IMR-90 (cell line): ENCODE data around the gene GIPC3.

Source experiments
- BHLHE40 ChIP-seq: fragments of 150-350 bp; IDR thresholded peaks from 2 replicates; pipeline ENCODE4 v1.6.1; 2016; ENCODE audit warnings: mild to moderate bottlenecking, low read depth, low read length
- CHD1 ChIP-seq: IDR thresholded peaks from 2 replicates; pipeline ENCODE4 v1.6.1; 2012; ENCODE audit warnings: low read depth, low read length, improper control_type of control experiment
- MAFK ChIP-seq: IDR thresholded peaks from 2 replicates; pipeline ENCODE4 v1.6.1; 2012; ENCODE audit warnings: low read depth, low read length, improper control_type of control experiment
- POLR2A ChIP-seq: IDR thresholded peaks from 2 replicates; pipeline ENCODE4 v1.6.1; 2012; ENCODE audit warnings: mild to moderate bottlenecking, low read depth, low read length
- RAD21 ChIP-seq: IDR thresholded peaks from 2 replicates; pipeline ENCODE4 v1.6.1; 2012; ENCODE audit warnings: low read length, improper control_type of control experiment
- SMC3 ChIP-seq: fragments of 150-350 bp; IDR thresholded peaks from 2 replicates; pipeline ENCODE4 v1.6.1; 2016; ENCODE audit warnings: low read depth, mild to moderate bottlenecking, antibody characterized with exemption, low read length, moderate library complexity
- TF ChIP-seq, protein P1 (sequence below): conservative IDR thresholded peaks from 2 replicates; pipeline ENCODE4 v1.5.1; 2012; ENCODE audit warnings: mild to moderate bottlenecking, low read depth, low read length, improper control_type of control experiment
- TF ChIP-seq, protein P2 (sequence below): fragments of 150-350 bp; IDR thresholded peaks from 2 replicates; pipeline ENCODE4 v1.6.1; 2017; ENCODE audit warnings: mild to moderate bottlenecking, antibody characterized with exemption, low read length, low read depth

DNA sequence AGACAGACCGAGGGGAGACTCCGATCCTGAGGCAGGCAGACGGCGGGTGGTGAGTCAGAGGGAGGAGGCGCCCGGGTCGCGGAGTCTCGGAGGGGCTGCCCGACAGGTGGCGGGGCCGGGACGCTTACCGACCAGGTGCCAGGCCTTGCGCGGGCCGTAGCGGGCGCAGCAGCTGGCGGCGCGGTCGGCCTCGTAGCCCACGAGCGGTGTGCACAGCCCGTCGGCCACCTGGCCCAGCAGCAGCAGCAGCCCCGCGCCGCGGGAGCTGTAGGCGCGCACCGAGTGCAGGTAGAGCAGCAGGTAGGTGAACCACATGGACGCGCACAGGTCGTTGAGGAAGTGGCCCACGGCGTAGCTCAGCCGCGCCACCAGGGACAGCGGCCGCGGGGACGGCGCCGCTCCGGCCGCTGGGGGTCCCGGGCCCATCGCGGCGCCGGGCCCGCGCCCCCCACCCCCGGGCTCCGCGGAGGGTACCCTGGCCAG is 28.3 kb upstream of the GIPC3 start:
- TF ChIP-seq, protein P1, sequence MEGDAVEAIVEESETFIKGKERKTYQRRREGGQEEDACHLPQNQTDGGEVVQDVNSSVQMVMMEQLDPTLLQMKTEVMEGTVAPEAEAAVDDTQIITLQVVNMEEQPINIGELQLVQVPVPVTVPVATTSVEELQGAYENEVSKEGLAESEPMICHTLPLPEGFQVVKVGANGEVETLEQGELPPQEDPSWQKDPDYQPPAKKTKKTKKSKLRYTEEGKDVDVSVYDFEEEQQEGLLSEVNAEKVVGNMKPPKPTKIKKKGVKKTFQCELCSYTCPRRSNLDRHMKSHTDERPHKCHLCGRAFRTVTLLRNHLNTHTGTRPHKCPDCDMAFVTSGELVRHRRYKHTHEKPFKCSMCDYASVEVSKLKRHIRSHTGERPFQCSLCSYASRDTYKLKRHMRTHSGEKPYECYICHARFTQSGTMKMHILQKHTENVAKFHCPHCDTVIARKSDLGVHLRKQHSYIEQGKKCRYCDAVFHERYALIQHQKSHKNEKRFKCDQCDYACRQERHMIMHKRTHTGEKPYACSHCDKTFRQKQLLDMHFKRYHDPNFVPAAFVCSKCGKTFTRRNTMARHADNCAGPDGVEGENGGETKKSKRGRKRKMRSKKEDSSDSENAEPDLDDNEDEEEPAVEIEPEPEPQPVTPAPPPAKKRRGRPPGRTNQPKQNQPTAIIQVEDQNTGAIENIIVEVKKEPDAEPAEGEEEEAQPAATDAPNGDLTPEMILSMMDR, result no peak; the same call in 1 of the 2 replicates
- no peak for TF ChIP-seq POLR2A
- no peak for TF ChIP-seq MAFK
- no peak; the same call in none of the 2 replicates for TF ChIP-seq RAD21
- no peak for TF ChIP-seq CHD1
- TF ChIP-seq SMC3, result no peak
- no peak for TF ChIP-seq BHLHE40
- TF ChIP-seq, protein P2, sequence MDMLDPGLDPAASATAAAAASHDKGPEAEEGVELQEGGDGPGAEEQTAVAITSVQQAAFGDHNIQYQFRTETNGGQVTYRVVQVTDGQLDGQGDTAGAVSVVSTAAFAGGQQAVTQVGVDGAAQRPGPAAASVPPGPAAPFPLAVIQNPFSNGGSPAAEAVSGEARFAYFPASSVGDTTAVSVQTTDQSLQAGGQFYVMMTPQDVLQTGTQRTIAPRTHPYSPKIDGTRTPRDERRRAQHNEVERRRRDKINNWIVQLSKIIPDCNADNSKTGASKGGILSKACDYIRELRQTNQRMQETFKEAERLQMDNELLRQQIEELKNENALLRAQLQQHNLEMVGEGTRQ, result no peak
